WTC11 (cell line): ENCODE data around the gene ZBTB20.

Experiments
- ATF6 ChIP-seq: sonication (generic); formaldehyde crosslinking; IDR thresholded peaks from 2 replicates; pipeline ENCODE4 v1.8.1; 2023; ENCODE audit warnings: mild to moderate bottlenecking, missing genetic modification reagents
- CTCF ChIP-seq: fragments of 200-600 bp; IDR thresholded peaks from 2 replicates; pipeline ENCODE4 v1.8.0; 2022; ENCODE audit warnings: antibody characterized with exemption
- FOXK1 ChIP-seq: sonication (generic); formaldehyde crosslinking; IDR thresholded peaks from 2 replicates; pipeline ENCODE4 v1.8.0; 2022; ENCODE audit warnings: mild to moderate bottlenecking, moderate library complexity, missing genetic modification reagents
- NFYB ChIP-seq: sonication (generic); formaldehyde crosslinking; conservative IDR thresholded peaks from 2 replicates; pipeline ENCODE4 v1.8.0; 2022; ENCODE audit warnings: low read depth, missing genetic modification reagents
- USF1 ChIP-seq: sonication (generic); formaldehyde crosslinking; IDR thresholded peaks from 2 replicates; pipeline ENCODE4 v1.8.0; 2022; ENCODE audit warnings: mild to moderate bottlenecking, missing genetic modification reagents
- TF ChIP-seq, protein P1 (sequence below): sonication (generic); formaldehyde crosslinking; IDR thresholded peaks from 2 replicates; pipeline ENCODE4 v1.8.0; 2022; ENCODE audit warnings: mild to moderate bottlenecking, missing genetic modification reagents
- TF ChIP-seq, protein P2 (sequence below): sonication (generic); formaldehyde crosslinking; IDR thresholded peaks from 2 replicates; pipeline ENCODE4 v1.8.1; 2022; ENCODE audit warnings: missing genetic modification reagents, borderline replicate concordance

GRCh38 chr3:114645392-114645791 lies 501.7 kb downstream of the ZBTB20 start:
- TF ChIP-seq CTCF, result no peak
- TF ChIP-seq USF1 (CRISPR knock-in tag), result no peak
- no peak for TF ChIP-seq ATF6 (CRISPR knock-in tag)
- TF ChIP-seq, protein P1, sequence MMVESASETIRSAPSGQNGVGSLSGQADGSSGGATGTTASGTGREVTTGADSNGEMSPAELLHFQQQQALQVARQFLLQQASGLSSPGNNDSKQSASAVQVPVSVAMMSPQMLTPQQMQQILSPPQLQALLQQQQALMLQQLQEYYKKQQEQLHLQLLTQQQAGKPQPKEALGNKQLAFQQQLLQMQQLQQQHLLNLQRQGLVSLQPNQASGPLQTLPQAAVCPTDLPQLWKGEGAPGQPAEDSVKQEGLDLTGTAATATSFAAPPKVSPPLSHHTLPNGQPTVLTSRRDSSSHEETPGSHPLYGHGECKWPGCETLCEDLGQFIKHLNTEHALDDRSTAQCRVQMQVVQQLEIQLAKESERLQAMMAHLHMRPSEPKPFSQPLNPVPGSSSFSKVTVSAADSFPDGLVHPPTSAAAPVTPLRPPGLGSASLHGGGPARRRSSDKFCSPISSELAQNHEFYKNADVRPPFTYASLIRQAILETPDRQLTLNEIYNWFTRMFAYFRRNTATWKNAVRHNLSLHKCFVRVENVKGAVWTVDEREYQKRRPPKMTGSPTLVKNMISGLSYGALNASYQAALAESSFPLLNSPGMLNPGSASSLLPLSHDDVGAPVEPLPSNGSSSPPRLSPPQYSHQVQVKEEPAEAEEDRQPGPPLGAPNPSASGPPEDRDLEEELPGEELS (CRISPR knock-in tag), result no peak
- TF ChIP-seq FOXK1 (CRISPR knock-in tag), result no peak
- TF ChIP-seq NFYB (CRISPR knock-in tag), result no peak
- TF ChIP-seq, protein P2, sequence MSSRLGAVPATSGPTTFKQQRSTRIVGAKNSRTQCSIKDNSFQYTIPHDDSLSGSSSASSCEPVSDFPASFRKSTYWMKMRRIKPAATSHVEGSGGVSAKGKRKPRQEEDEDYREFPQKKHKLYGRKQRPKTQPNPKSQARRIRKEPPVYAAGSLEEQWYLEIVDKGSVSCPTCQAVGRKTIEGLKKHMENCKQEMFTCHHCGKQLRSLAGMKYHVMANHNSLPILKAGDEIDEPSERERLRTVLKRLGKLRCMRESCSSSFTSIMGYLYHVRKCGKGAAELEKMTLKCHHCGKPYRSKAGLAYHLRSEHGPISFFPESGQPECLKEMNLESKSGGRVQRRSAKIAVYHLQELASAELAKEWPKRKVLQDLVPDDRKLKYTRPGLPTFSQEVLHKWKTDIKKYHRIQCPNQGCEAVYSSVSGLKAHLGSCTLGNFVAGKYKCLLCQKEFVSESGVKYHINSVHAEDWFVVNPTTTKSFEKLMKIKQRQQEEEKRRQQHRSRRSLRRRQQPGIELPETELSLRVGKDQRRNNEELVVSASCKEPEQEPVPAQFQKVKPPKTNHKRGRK (CRISPR knock-in tag), result no peak
